Panc1 (cell line): ENCODE results near the gene PROSER1. TPM values are rescaled to one million over a fixed set of nuclear protein-coding genes. Genes with fewer than 3 reads are reported as not detected.

Experiments used
- ATAC-seq: fragments of 200-7000 bp; cut with Tn5 transposase; 2 replicates; pipeline ENCODE4 v1.9.1; 2020; ENCODE audit warnings: mild to moderate bottlenecking, moderate library complexity
- BruUV-seq: library from RNA; stranded (reverse); fragments of 400-500 nt; replicated peaks from 2 replicates; lab custom pipeline; 2021; lab: Mats Ljungman, UMichigan
- CTCF ChIA-PET: fragments of 300-600 bp; sonication (Branson Sonifier 250); formaldehyde crosslinking; loops from one replicate; lab custom pipeline; 2022; ENCODE audit warnings: antibody characterized with exemption; lab: Charles Lee
- POLR2A ChIA-PET: fragments of 300-600 bp; sonication (Branson Sonifier 250); formaldehyde crosslinking; loops from one replicate; lab custom pipeline; 2022; ENCODE audit warnings: antibody characterized with exemption; lab: Charles Lee
- DNase-seq: peaks from one replicate; pipeline ENCODE4 v3.0.0-alpha.2; 2010; ENCODE audit warnings: low read depth, low spot score
- H3K27ac ChIP-seq: 2 replicates; pipeline ENCODE4 v1.5.1; 2011; ENCODE audit warnings: mild to moderate bottlenecking, low read length, inconsistent platforms
- H3K27me3 ChIP-seq: fragments of 200-500 bp; sonication (Bioruptor generic); 2 replicates; pipeline ENCODE4 v1.6.0; 2014; ENCODE audit warnings: low read length, inconsistent platforms; ENCODE audit not compliant: control insufficient read depth, insufficient read depth
- H3K36me3 ChIP-seq: fragments of 200-500 bp; sonication (Bioruptor generic); 2 replicates; pipeline ENCODE4 v1.5.1; 2014; ENCODE audit warnings: inconsistent platforms, mild to moderate bottlenecking, low read length, moderate library complexity; ENCODE audit not compliant: control insufficient read depth, insufficient read depth
- H3K4me1 ChIP-seq: 2 replicates; pipeline ENCODE4 v1.5.1; 2011; ENCODE audit warnings: inconsistent platforms, mild to moderate bottlenecking, low read length, moderate library complexity; ENCODE audit not compliant: control insufficient read depth, insufficient read depth
- H3K4me3 ChIP-seq, 2 experiments: 2 replicates each; pipeline ENCODE4 v1.5.1; 2011 to 2012; ENCODE audit warnings: low read depth in 2 of 2, low read length in 2 of 2, mild to moderate bottlenecking in 2 of 2, inconsistent platforms in 1 of 2, moderate library complexity in 1 of 2
- H3K9me3 ChIP-seq: fragments of 200-500 bp; sonication (Bioruptor generic); 2 replicates; pipeline ENCODE4 v1.5.1; 2014; ENCODE audit warnings: low read depth, mild to moderate bottlenecking, inconsistent platforms, low read length, moderate library complexity; ENCODE audit not compliant: control insufficient read depth, insufficient read depth
- CTCF ChIP-seq: fragments of 450-650 bp; IDR thresholded peaks from 2 replicates; pipeline ENCODE4 v1.5.1; 2017; ENCODE audit warnings: mild to moderate bottlenecking
- POLR2AphosphoS5 ChIP-seq: IDR thresholded peaks from 2 replicates; pipeline ENCODE4 v1.6.1; 2012; ENCODE audit warnings: mild to moderate bottlenecking, low read depth, low read length, moderate library complexity
- REST ChIP-seq, 2 experiments: IDR thresholded peaks; 2 replicates each; pipeline ENCODE4 v1.6.1; 2011 to 2012; ENCODE audit warnings: low read depth in 2 of 2, control low read depth in 1 of 2, low read length in 1 of 2, mild to moderate bottlenecking in 1 of 2, moderate library complexity in 1 of 2; ENCODE audit not compliant: insufficient read depth in 1 of 2
- SIN3A ChIP-seq: IDR thresholded peaks from 2 replicates; pipeline ENCODE4 v1.6.1; 2012; ENCODE audit warnings: low read depth, mild to moderate bottlenecking, low read length, moderate library complexity, borderline replicate concordance; ENCODE audit not compliant: insufficient read depth
- TCF7L2 ChIP-seq: IDR thresholded peaks from 2 replicates; pipeline ENCODE4 v1.6.1; 2011; ENCODE audit warnings: mild to moderate bottlenecking, low read depth, low read length, inconsistent platforms
- in situ Hi-C: cut with HindIII; loops from 2 replicates; pipeline ENCODE4 v1.10.0; 2016; ENCODE audit warnings: low sequenced_read_pairs, low pct_unique_long_range_greater_than_20kb
- intact Hi-C: fragments of 100-400 bp; cut with micrococcal nuclease; formaldehyde crosslinking; loops from one replicate; pipeline ENCODE4 v1.10.0; 2022; ENCODE audit not compliant: unreplicated experiment
- total RNA-seq: library from RNA; stranded (reverse); gene quantifications from one replicate; pipeline ENCODE4 v1.2.1, GENCODE V29; 2021; ENCODE audit not compliant: unreplicated experiment

PROSER1 gene
- total RNA-seq, 1 experiment from 2014 or later = 24.7 TPM

- Histone ChIP-seq H3K4me3 (no peak overlapping the region), H3K27me3 (no peaks in the 10 kb centered on the region), H3K9me3 (no peaks in the 10 kb centered on the region), H3K4me1 (peaks cover 8% of the 10 kb centered on the region; the same call in 1 of the 2 replicates), H3K36me3 (peaks cover 5% of the 10 kb centered on the region; the same call in 1 of the 2 replicates), H3K27ac (no peak overlapping the region)
- in situ Hi-C loops (no loop called here), intact Hi-C loops (loop anchor here (10.0 kb wide), 1 partner anchor 641 kb away; no protein-coding TSS in a partner anchor)
- ChIA-PET CTCF (no interaction called here), POLR2A (interaction anchor here (0.6 kb wide), 1 partner anchor 11 kb away, joined by 4 read pairs; no protein-coding TSS in a partner anchor)
- TF ChIP-seq CTCF (no peak), REST (IDR thresholded peaks at IDR 0.05; ENCODE audit: insufficient read depth in 1 of 2, low read depth in 2 of 2, low read length in 1 of 2) (no peak), SIN3A (no peak), TCF7L2 (no peak), POLR2AphosphoS5 (no peak)
- no TSS peak for BruUV-seq
- ATAC-seq = no peak
- no peak for DNase-seq
Observed at GRCh38 chr13:39034085-39034484, 3.8 kb downstream of the PROSER1 start.

DNA sequence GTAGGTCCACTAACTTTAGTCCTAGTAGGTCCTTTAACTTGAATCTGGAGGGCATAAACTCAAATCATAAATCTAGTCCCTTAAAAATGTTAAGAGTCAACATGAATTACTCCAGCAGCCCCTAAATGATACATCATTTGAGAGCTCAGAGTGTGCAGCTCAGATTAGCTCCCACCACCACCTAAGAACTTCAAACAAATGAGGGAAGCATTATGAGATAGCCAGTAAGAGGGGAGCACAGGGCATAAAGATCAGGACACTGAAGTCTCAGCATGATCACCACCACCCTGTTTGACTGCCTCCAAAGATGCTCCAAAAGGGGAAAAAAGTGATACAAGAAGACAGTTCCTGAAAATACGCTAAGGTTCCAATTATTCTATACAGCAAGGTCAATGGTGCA lies 5.7 kb downstream of the PROSER1 start:
- DNase-seq = no peak
- no TSS peak for BruUV-seq
- in situ Hi-C loops (no loop called here), intact Hi-C loops (loop anchor here (10.0 kb wide), 1 partner anchor 643 kb away; no protein-coding TSS in a partner anchor)
- ATAC-seq = no peak
- Histone ChIP-seq H3K4me1 (peaks cover 8% of the 10 kb centered on the region; the same call in 1 of the 2 replicates), H3K27me3 (no peaks in the 10 kb centered on the region), H3K36me3 (peaks cover 7% of the 10 kb centered on the region), H3K4me3 (no peak overlapping the region), H3K27ac (no peak overlapping the region), H3K9me3 (no peaks in the 10 kb centered on the region)
- ChIA-PET CTCF (no interaction called here), POLR2A (no interaction called here)
- TF ChIP-seq POLR2AphosphoS5 = no peak
- TF ChIP-seq TCF7L2 = no peak
- no peak for TF ChIP-seq SIN3A
- no peak for TF ChIP-seq REST (IDR thresholded peaks at IDR 0.05; ENCODE audit: insufficient read depth in 1 of 2, low read depth in 2 of 2, low read length in 1 of 2)
- no peak for TF ChIP-seq CTCF
